ENCODE measurements around the gene SORCS1.

The SORCS1 gene

DNA sequence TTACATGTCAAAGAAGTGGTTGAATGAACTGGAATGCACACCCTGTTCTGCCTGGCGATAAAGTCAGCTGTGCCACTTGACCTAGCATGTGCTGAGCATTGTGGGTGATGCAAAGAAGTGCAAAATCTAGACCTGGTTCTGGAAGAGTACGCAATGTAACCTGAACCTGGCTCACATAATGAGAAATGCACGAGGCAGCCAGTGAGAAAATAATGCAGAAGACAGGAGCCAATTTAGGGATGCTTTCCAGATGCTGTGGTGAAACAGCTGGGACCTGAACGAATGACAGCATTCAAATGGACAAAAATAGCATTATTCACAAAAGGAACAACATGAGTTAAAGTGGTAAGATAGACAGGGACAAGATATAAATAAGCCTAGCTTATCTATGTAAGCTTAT is 402.6 kb downstream of the SORCS1 start:
- TF ChIP-seq, protein P1, sequence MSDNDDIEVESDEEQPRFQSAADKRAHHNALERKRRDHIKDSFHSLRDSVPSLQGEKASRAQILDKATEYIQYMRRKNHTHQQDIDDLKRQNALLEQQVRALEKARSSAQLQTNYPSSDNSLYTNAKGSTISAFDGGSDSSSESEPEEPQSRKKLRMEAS (IDR thresholded peaks at IDR 0.05) = no peak
- TF ChIP-seq, protein P2, sequence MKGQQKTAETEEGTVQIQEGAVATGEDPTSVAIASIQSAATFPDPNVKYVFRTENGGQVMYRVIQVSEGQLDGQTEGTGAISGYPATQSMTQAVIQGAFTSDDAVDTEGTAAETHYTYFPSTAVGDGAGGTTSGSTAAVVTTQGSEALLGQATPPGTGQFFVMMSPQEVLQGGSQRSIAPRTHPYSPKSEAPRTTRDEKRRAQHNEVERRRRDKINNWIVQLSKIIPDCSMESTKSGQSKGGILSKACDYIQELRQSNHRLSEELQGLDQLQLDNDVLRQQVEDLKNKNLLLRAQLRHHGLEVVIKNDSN (IDR thresholded peaks at IDR 0.05) = no peak
- TF ChIP-seq CREB1 (IDR thresholded peaks at IDR 0.05; ENCODE audit: low read depth) = no peak
- no peak for TF ChIP-seq TAF1 (IDR thresholded peaks at IDR 0.05; ENCODE audit: low read depth)
- TF ChIP-seq FOXM1 (IDR thresholded peaks at IDR 0.05; ENCODE audit: borderline replicate concordance, low read depth) = no peak
- TF ChIP-seq, protein P3, sequence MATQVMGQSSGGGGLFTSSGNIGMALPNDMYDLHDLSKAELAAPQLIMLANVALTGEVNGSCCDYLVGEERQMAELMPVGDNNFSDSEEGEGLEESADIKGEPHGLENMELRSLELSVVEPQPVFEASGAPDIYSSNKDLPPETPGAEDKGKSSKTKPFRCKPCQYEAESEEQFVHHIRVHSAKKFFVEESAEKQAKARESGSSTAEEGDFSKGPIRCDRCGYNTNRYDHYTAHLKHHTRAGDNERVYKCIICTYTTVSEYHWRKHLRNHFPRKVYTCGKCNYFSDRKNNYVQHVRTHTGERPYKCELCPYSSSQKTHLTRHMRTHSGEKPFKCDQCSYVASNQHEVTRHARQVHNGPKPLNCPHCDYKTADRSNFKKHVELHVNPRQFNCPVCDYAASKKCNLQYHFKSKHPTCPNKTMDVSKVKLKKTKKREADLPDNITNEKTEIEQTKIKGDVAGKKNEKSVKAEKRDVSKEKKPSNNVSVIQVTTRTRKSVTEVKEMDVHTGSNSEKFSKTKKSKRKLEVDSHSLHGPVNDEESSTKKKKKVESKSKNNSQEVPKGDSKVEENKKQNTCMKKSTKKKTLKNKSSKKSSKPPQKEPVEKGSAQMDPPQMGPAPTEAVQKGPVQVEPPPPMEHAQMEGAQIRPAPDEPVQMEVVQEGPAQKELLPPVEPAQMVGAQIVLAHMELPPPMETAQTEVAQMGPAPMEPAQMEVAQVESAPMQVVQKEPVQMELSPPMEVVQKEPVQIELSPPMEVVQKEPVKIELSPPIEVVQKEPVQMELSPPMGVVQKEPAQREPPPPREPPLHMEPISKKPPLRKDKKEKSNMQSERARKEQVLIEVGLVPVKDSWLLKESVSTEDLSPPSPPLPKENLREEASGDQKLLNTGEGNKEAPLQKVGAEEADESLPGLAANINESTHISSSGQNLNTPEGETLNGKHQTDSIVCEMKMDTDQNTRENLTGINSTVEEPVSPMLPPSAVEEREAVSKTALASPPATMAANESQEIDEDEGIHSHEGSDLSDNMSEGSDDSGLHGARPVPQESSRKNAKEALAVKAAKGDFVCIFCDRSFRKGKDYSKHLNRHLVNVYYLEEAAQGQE (IDR thresholded peaks at IDR 0.05; ENCODE audit: low read depth) = no peak
- no peak for TF ChIP-seq EGR1 (IDR thresholded peaks at IDR 0.05)
- no peak for TF ChIP-seq NFIC (IDR thresholded peaks at IDR 0.05)
- TF ChIP-seq ZBTB7A (IDR thresholded peaks at IDR 0.05; ENCODE audit: low read depth) = no peak
- TF ChIP-seq EP300 (IDR thresholded peaks at IDR 0.05; ENCODE audit: borderline replicate concordance) = no peak
- no peak for TF ChIP-seq TCF12 (IDR thresholded peaks at IDR 0.05; ENCODE audit: low read depth)
- no peak for TF ChIP-seq YY1 (IDR thresholded peaks at IDR 0.05; ENCODE audit: low read depth)
- TF ChIP-seq CEBPB (IDR thresholded peaks at IDR 0.05) = no peak
- TF ChIP-seq RAD21 (IDR thresholded peaks at IDR 0.05; ENCODE audit: low read depth) = no peak
- TF ChIP-seq TEAD4 (IDR thresholded peaks at IDR 0.05) = no peak

DNA sequence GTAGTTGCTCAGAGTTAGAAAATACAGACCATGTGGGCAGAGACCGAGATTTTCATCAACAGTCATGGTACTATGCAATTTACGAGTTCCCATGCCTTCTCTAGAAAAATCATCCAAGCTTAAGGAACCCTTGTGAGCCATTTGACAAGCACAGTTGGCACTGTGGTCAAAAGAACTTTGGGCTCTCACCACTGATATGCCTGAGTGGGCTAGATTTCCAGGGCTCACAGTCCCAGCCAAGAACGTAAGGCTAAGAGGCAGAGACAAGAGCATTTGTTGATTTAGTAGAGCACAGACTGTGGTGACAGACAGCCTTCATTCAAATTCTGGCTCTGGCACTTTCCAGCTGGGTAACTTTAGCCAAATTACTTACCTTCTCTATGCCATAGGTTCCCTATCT is 407.0 kb downstream of the SORCS1 start:
- TF ChIP-seq EGR1 (IDR thresholded peaks at IDR 0.05) (no peak), NFIC (IDR thresholded peaks at IDR 0.05) (no peak), TAF1 (IDR thresholded peaks at IDR 0.05; ENCODE audit: low read depth) (no peak), TEAD4 (IDR thresholded peaks at IDR 0.05) (no peak), TCF12 (IDR thresholded peaks at IDR 0.05; ENCODE audit: low read depth) (no peak), RAD21 (IDR thresholded peaks at IDR 0.05; ENCODE audit: low read depth) (no peak), YY1 (IDR thresholded peaks at IDR 0.05; ENCODE audit: low read depth) (no peak), ZBTB7A (IDR thresholded peaks at IDR 0.05; ENCODE audit: low read depth) (no peak), EP300 (IDR thresholded peaks at IDR 0.05; ENCODE audit: borderline replicate concordance) (no peak), CEBPB (IDR thresholded peaks at IDR 0.05) (no peak), FOXM1 (IDR thresholded peaks at IDR 0.05; ENCODE audit: borderline replicate concordance, low read depth) (no peak), CREB1 (IDR thresholded peaks at IDR 0.05; ENCODE audit: low read depth) (no peak)
- TF ChIP-seq, protein P2 (IDR thresholded peaks at IDR 0.05) = no peak
- TF ChIP-seq, protein P3 (IDR thresholded peaks at IDR 0.05; ENCODE audit: low read depth) = no peak
- TF ChIP-seq, protein P1 (IDR thresholded peaks at IDR 0.05) = no peak

DNA sequence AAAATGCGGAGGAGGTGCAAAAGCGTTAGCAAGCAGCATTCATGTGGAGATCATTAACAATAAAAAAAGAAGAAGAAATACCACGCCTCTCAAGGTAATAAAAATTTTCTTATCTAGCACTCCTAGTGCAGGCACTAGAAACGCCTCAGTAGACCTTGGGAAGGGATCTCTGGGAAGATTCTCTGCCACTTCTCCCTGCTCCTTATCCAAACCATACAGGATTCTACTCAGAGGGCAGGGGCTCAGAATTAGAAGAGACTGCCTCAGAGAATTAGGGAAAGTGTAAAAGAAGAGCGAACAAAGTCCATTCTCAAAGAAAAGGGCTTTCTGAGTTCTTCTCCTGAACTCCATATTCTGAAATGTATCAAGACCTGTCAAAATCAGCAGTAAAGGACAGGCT is 413.4 kb downstream of the SORCS1 start:
- TF ChIP-seq ZBTB7A (IDR thresholded peaks at IDR 0.05; ENCODE audit: low read depth) = no peak
- TF ChIP-seq, protein P2 (IDR thresholded peaks at IDR 0.05) = no peak
- no peak for TF ChIP-seq CREB1 (IDR thresholded peaks at IDR 0.05; ENCODE audit: low read depth)
- TF ChIP-seq EP300 (IDR thresholded peaks at IDR 0.05; ENCODE audit: borderline replicate concordance) = no peak
- no peak for TF ChIP-seq NFIC (IDR thresholded peaks at IDR 0.05)

DNA sequence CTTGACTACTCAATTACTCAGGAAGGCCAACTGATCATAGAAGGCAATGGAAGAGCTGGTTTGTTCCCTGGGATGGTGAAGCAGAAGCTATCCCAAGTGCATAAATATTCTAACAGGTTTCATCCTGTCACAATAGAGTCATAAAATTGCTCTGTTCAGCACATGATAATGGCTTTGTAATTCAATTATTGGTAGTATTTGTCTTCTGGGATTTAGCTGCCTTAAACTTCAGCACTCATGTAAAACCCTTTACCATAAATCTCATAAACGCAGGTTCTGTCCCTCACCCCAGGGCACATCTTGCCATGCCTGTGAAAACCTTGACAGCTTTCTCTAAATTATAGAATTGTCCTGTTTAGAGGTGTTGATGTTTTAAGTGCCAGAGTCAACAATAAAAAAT is 417.6 kb downstream of the SORCS1 start:
- TF ChIP-seq, protein P2 (IDR thresholded peaks at IDR 0.05) = no peak
- TF ChIP-seq EP300 (IDR thresholded peaks at IDR 0.05; ENCODE audit: borderline replicate concordance) (no peak), NFIC (IDR thresholded peaks at IDR 0.05) (no peak), FOXM1 (IDR thresholded peaks at IDR 0.05; ENCODE audit: borderline replicate concordance, low read depth) (no peak), ZBTB7A (IDR thresholded peaks at IDR 0.05; ENCODE audit: low read depth) (no peak), TEAD4 (IDR thresholded peaks at IDR 0.05) (no peak), CREB1 (IDR thresholded peaks at IDR 0.05; ENCODE audit: low read depth) (no peak)
- TF ChIP-seq, protein P3 (IDR thresholded peaks at IDR 0.05; ENCODE audit: low read depth) = no peak

Measured in Ishikawa (cell line).